Measurements from ENCODE around the gene CAB39.

- TF ChIP-seq CTCF (IDR thresholded peaks at IDR 0.05) (no peak), POLR2AphosphoS5 (IDR thresholded peaks at IDR 0.05) (no peak), POLR2A (IDR thresholded peaks at IDR 0.05) (no peak)
Observed at GRCh38 chr2:230717600-230717999, 5.0 kb downstream of the CAB39 start.
